Stimulated activated CD8-positive, alpha-beta memory T cell treated with anti-CD3 and anti-CD28 coated beads, Interleukin-15, amount 100 ng/mL, for 4 hours (primary cell): Measurements from ENCODE around the gene SRRM4.
"Not testable (repeated sequence)": the region's sequence is repeated elsewhere in the genome, so short reads cannot be mapped to it uniquely, and the experiment has no call there.

Source experiments
- DNase-seq, 2 donors: peaks; one replicate each; pipeline ENCODE4 v3.0.0-alpha.2; 2020; ENCODE audit warnings: low read depth in 2 of 2

The SRRM4 gene

DNA sequence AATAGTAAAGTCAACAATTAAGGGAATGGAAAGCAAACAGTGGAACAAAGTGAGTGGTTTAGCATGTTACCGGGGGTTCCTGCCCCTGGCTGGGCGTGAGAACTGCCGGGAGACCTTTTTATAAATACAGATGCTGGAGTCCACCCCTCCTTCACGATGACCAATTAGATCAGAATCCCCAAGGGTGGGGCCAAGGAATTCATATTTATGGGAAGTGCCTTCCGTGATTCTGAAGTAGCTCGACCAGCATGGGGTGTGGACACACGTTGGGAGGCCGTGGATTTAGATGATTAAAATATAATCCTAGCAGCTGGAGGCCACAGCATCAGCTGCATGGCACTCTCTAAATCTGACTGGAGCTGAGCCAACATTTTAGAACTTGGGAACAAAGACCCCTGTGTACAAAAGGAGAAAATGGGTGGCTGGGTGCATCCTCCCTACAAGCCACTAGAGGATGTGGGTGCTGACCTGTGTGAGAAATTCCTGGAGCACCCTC lies 87.9 kb downstream of the SRRM4 start:
- DNase-seq = no peak

DNA sequence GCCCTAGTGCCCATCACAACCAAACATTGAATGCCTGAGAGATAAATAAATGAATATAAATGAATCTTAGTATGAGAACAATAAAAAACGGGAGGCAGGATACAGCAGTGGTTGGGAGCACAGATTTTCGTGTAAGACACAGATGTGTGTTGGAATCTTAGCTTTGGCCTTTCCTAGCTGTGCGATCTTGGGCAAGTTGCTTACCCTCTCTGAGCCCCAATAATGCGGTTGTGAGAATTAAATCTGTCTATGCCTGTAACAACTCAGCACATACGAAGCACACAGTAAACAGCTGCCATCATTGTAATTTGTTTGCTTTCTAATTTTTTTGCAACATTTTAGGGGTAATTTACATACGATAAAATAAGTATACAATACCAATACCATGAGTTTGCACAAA lies 89.8 kb downstream of the SRRM4 start:
- DNase-seq = no peak

DNA sequence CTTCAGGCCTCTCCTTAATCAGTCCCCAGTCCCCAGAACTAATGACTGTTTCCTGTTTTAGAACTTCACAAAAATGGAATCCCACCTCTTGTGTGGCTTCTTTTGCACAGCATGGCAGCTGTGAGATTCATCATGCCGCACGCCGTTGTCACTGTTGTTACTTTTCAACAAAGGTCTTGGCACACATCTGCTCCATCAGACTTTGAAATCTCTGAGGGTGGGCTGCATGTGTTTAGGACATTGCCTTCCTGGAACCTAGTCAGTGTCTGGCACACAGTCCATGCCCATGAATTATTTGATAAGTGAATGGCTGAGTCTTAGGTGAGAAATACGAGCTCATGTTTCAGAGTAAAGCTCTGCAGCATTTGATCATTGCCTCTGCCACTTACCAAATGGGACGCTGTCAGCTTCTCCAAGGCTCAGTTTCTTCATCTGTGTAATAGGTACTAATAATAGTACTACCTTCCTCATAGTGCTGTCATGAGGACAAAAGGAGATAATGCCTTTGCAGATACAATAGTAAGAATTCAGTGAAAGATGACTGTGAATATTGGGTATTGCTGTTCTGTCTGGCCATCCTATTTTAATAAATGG lies 90.4 kb downstream of the SRRM4 start:
- no peak for DNase-seq

DNA sequence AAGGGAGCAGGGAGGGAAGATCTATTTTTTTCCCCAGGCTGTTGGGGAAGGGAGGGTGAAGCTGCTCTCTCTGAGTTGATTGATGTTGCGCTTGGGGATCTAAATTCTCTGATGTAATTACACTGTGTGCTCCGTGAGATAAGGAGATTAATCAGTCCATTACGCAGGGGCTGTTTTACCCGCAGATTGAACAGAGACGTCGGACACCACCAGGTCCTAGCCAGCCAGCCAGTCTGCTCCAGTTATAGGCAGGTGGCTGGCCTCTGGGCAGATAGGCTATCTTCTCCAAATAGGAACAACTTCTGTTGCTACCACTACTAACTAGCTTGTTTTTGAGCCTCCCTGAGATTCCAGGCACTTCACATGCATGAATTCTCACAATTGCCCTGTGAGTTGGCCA lies 91.1 kb downstream of the SRRM4 start:
- DNase-seq = no peak

DNA sequence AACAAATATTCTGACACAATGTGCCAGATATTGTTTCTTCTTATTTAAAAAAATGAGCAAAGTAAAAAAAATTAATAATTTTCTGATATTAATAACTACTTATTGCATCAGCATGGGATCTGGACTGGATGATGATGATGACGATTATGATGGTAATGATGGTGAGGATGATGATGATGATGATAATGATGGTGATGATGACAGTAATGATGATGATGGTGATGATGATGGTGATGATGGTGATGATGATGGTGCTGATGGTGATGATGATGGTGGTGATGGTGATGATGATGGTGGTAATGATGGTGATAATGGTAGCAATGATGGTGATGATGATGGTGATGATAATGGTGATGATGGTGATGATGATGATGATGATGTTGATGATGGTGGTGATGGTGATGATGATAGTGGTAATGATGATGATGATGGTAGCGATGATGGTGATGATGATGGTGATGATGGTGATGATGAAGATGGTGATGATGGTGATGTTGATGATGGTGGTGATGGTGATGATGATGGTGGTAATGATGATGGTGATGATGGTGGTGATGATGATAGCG lies 94.0 kb downstream of the SRRM4 start:
- no peak for DNase-seq

DNA sequence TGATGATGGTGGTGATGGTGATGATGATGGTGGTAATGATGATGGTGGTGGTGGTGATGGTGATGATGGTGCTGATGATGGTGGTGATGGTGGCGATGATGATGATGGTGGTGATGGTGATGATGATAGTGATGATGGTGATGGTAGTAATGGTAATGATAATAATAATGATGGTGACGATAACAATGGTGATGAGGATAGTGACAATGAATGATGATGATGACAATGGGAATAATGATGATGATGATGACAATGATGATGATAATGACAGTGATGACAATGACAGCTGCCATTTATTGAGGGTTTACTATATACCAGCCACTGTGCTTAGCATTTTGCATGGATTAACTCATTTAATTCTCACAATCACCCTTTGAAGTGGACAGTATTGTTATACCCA lies 94.6 kb downstream of the SRRM4 start:
- DNase-seq = no peak

DNA sequence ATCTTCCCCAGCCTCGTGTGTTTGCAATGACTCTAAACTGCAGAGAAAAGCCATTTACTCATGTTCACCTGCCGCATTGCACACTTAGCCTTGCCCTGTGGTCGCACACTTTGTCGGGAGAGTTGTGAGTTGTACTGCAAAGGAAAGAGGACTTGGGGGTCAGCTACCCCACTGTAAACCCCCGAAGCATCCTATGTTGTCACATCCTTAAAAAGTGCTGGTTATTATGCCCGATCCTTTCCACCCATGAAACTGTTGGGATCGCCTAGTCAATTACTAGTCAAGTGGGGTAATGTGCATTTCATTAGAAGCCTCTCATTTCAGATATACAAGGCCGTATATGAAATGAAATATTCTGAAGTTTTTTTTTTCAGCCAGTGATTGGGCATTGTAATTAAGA lies 98.2 kb downstream of the SRRM4 start:
- DNase-seq = no peak

DNA sequence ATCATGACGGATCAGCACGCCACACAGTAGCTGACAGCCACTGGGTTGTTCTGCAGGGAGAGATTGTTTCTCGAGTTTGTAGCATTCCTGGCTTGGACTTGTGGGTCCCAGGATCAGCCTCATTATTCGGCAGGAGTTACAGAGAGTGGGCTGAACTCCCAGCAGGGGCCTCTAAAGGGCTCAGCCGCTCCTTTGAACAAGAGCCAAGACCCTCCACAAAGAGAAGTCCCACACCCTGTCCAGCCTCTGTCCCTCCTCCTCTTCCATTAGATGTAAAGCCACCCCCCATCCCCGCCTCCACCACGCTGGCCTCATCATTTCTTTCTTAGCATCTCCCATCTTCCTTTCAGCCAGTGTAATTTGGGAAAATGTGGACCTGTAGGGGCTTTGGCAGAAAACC lies 100.7 kb downstream of the SRRM4 start:
- DNase-seq = no peak

DNA sequence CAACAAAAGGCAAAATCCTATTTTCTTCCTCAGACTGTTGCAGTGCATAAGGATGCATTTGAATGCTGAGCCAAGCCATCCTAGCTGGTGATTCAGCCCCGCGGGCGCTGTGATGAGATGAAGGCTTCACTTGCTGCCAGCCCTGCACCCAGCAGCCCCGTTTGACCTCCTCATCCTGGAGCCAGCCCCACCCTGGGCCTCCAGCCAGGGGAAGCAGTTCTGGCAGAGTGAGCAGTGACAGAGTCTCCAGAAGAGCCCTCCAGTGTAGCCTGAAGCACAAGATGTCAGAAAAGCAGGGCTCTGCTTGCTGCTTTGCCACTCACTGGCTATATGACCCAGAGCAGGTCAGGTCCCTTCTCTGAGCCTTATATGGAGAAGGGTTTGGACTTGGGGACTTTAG lies 101.2 kb downstream of the SRRM4 start:
- DNase-seq = no peak

DNA sequence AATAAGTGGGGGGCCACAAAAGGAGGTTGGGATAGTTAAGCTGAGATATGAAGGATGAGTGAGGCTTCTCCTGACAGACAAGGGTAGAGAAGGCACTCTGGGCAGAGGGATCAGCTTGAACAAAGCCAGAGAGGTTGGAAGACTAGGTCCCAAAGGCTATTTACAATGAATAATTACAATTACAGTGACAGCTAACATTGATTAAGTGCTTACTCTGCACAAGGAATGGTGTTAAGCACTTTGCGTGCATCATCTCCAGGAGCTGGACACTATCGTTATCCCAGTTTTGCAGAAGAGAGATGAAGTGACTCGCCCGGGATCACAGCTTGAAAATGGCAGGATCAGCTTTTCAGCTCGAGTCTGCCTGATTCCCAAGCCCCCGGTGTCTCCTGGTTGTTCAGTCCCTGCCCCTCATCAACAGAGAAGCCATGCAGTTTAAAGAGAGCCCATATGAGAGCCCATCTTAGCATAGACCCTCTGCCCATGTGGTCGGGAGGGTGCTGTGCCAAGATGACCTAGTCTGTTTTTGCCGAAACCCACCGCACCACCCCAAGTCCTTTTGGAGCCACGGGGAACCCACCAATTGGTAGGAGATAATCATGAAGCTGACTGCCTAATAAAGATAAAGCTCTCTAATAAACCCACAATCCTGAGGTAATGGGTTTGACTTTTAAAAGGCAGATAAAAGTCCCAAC lies 107.5 kb downstream of the SRRM4 start:
- DNase-seq = no peak

DNA sequence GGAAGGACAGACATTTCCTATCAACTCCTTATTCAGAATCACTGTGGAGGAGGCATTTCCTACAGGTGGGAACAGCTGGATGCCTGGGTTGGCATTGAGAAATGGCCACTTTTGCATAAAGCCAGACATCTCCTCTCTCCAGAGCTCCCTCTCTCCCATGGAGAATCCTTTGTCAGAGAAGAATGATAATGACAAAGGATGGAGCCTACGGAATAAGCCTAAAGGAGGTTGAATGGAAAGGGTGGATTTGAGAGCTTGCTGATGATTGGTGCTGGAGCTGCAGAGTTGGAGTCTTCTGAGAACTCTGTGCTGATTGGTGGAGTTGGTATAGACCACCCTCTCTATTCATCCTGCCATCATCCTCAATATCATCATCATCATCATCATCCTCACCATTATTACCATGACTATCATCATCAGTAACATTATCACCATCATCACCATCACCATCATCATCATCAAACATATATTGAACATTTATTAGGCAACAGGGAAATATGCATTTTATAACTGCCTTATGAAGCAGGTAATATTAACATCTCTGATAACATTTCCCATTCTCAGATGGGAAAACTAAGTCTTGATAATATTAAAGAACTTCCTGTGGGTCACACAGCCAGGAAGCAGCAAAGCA lies 108.2 kb downstream of the SRRM4 start:
- DNase-seq = no peak

DNA sequence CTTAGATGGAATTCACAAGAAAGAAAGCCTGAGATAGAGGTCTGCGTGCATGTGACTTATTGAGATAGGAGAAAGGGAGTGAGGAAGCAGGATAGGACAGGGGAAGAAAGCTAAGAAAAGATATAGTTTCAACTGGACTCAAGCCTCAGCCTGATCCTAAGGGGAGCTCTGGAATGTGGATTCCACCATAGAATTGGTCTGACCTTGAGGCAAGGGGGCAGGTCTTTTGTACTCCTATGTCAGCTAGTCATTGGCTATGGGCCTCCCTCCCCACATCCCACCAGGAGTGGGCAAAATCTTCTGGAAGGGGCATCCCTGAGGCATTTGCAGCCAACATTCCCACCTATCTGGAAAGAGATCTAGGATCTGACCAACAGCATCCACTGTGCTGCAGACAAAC lies 108.9 kb downstream of the SRRM4 start:
- DNase-seq = no peak

DNA sequence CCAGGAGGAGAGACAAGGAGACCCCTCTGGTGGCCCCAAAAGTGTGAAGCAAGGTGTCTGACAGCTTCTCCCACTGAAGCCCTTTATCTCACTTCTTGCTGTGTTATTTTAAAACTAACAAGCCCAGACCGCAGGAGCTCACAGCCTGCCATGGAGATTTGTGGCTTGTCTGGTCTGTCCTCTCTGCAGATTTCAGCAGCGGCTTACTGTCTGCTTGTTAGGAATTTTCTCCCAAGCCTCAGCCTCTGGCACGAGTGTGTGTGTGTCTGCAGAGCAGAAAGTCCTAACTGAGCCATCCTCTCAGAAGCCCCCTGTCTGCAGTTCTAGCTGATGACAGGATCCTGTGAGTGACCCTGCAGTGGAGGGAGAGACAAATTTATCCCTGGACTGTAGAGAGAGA lies 109.5 kb downstream of the SRRM4 start:
- DNase-seq = no peak

DNA sequence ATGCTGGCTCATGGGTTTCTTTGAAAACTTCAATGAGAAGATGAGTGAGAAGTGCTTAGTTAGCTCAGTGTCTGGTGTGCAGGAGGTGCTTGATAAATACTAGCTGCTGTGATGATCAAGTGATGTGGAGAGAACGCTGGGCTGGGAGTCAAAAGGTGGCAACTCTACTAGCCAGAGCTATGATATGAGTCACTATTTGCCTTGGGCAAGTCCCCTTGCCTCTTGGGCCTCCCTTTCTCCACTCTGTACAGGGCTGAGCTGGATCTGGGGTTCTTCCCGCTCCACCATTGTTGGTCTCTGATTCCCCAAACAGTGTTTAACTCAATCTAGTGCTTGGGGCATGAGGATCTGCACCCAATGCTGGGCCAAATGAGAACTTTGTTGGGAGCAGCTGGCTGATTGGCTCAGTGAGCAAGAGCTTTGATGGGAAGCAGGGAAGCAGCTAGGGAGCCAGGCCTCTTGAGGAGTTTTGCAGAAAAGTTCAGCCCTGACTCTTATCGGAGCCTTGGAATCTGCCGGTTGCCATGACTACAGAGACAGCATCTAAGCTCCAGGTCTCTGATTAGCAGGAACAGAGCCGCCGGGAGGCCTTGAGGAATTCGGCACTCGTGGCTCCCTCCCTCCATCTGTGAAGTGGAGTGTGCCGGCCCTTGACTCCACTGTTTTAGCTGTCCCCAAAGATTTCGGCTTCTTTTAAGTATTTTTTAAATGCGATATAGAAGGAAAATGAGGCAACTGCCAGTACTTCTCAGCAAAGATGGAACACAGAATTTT lies 115.3 kb downstream of the SRRM4 start:
- no peak for DNase-seq

DNA sequence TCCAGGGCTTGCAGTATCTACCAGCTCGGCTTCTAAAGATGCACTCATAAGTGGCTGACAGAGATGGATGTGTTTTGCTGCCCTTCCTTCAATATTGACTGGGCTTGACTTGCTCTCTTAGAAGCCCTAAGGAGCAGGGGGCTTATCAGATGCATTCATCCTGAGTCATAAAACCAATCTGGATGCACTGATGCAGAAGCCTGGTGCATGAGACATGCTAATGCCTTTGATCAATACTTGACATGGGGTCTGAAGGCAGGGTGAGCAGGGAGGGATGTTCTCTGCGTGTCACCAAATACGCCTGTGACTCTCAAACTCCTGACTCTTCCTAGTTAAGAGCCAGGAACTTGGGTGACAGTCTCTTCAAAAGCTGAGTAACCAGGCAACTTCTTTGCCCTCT lies 119.6 kb downstream of the SRRM4 start:
- DNase-seq = no peak

DNA sequence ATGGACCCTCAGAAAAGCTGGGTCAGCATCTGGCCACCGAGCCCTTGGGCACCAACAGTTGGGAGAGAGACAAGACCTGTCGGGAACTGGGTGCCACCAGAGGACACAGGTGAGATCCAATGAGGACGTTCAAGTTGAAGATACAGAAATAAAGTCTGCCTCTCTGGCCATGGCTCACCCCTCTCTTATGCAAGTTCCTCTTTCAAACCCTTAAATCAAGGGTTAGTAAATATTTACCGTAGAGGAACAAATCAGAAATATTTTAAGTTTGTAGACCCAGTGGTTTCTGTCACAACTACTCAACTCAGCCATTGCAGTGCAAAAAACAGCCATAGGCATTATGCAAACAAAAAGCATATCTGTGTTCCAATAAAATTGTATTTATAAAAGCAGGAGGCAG lies 120.9 kb downstream of the SRRM4 start:
- no peak for DNase-seq

DNA sequence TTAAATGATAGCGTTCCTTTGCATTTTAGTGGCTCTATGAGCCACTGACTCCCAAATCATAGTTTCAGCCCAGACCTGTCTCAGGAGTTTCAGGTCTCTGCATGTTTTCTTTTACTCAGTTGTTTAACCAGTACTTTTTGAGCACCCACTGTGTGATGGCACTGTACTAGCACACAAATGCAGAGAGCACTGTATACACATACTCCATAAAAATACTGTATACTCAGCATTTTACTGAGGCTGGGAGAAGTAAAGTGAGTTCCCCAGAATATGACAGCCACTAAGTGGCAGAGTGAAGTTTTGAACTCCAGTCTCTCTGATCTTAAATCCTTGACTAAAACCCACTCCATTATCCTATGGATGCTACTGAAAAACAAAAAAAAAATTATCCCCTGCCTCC lies 121.4 kb downstream of the SRRM4 start:
- DNase-seq = no peak

DNA sequence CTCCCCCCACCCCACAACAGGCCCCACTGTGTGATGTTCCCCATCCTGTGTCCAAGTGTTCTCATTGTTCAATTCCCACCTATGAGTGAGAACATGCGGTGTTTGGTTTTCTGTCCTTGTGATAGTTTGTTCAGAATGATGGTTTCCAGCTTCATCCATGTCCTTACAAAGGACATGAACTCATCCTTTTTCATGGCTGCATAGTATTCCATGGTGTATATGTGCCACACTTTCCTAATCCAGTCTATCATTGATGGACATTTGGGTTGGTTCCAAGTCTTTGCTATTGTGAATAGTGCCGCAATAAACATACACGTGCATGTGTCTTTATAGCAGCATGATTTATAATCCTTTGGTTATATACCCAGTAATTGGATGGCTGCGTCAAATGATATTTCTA lies 123.6 kb downstream of the SRRM4 start:
- DNase-seq = not testable (repeated sequence)

DNA sequence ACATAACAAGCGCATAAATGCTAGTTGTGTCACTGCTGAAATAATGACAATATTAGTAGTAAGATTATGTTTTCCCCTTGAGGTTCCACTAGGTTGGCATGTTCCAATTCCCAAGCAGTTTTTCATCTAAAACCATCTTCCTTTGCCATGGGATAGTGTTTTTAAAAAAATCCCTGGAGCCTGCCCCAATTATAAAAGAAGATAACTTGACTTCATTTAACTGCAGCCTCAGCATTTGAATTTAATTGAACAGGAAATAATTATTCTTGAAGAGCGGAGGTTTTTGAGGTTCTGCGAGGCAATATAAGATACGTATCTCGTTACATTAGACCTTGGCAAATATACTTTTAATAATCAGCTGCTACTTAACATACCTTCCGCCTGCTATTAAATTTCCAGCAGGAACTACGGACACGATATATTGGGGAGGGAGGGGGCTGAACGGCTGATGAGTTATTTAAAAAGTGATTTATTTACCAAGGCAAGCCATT lies 132.2 kb downstream of the SRRM4 start:
- DNase-seq = no peak

DNA sequence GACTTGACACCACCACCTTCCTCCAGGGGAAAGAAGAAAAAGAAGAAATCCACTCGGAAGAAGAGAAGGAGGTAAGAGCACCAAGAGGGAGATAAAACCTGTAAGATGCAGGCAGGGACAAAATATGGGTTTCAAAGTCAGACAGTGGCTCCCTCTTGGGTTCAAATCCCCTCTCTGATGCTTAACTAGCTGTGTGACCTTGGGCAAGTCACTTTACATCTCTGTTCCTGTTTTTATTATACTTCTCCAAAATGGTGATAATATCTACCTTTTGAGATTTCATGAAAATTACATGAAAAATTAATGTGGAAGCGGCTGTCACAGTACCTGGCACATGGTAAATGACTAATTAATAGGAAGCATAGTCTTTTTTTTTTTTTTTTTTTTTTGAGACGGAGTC lies 133.0 kb downstream of the SRRM4 start:
- DNase-seq = no peak

DNA sequence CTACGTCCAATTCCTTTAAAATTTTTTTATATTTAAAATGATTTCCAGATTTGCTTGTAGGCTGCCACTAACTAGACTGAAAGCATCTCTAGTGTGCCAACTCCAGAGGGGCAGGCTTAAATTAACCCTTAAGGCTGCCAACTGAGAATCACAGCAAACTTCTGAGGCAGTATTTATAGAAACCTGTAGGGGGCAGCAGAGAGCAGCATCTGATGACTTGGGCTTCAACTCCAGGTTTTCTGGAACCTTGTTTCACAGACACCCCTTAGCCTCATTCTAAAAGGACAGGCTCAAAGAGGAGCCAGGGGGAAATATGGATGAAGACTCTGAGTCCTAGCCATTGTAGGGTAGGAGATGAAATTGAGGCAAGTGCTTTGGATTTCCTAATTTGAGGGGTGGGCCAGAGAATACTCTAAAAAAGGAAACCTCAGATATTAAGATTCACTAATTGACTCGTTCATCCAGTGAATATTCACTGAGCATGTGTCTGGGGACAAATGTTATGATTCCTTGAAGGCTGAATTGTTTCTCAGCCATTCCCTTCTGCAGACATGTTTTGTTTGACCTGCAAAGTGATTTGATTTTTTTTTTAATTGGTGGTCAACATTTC lies 134.1 kb downstream of the SRRM4 start:
- DNase-seq = no peak

DNA sequence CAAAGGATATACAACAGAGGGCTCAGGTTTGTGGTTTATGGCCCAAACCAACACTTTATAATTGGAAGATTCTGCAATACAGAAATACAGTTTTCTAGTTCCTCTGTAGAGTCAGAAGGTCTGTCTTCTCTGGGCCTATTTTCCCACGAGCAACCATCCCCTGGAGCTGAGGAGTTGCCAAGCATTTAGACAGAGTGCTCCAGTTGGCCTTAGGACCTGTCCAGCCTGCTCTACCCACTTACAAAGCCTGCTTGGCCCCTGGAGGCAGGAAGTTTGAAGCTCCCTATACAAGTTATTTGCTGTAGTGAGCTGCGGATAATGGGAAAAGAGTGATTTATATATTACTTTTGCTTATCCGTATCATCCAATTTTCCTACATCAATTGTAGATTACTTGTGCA lies 136.6 kb downstream of the SRRM4 start:
- no peak for DNase-seq
